Natural killer cell treated with Interleukin-12 subunit alpha and Interleukin-12 subunit beta and Interleukin-15 and Interleukin-18, amount 100 ng/mL, for 72 hours (primary cell): ENCODE results near the gene PCDH19. TPM values are rescaled to one million over a fixed set of nuclear protein-coding genes. Genes with fewer than 3 reads are reported as not detected.
"Not testable (repeated sequence)": the region's sequence is repeated elsewhere in the genome, so short reads cannot be mapped to it uniquely, and the experiment has no call there.

Experiments
- ATAC-seq, 2 donors: fragments of 150-1000 bp; cut with Tn5 transposase in 1 of 2; sonication (Bioruptor Pico), chemical (Tn5 transposase) in 1 of 2; 2 replicates each; pipeline ENCODE4 v1.10.0; 2021
- DNase-seq: peaks from one replicate; pipeline ENCODE4 v3.0.0; 2022; ENCODE audit warnings: low spot score
- H3K27ac Mint-ChIP-seq, 2 donors: 1 replicate in 1 of 2; 2 replicates in 1 of 2; pipeline ENCODE4 v1.8.0; 2022; ENCODE audit warnings: mixed read lengths in 2 of 2, mild to moderate bottlenecking in 1 of 2, moderate library complexity in 1 of 2
- H3K27me3 Mint-ChIP-seq, 2 donors: 1 replicate in 1 of 2; 2 replicates in 1 of 2; pipeline ENCODE4 v1.8.0; 2022; ENCODE audit warnings: mixed read lengths in 2 of 2
- H3K36me3 Mint-ChIP-seq: one replicate; pipeline ENCODE4 v1.8.0; 2022; ENCODE audit warnings: mixed read lengths
- H3K4me1 Mint-ChIP-seq, 2 donors: 1 replicate in 1 of 2; 2 replicates in 1 of 2; pipeline ENCODE4 v1.8.0; 2022; ENCODE audit warnings: low read depth in 2 of 2, mixed read lengths in 2 of 2, mild to moderate bottlenecking in 1 of 2
- H3K4me3 Mint-ChIP-seq: one replicate; pipeline ENCODE4 v1.8.0; 2022; ENCODE audit warnings: mixed read lengths
- H3K9me3 Mint-ChIP-seq: 2 replicates; pipeline ENCODE4 v1.8.0; 2022; ENCODE audit warnings: mixed read lengths
- total RNA-seq, 2 donors: library from RNA; stranded (reverse); gene quantifications; one replicate each; pipeline ENCODE4 v1.2.3, GENCODE V29; 2022

Gene PCDH19, protein sequence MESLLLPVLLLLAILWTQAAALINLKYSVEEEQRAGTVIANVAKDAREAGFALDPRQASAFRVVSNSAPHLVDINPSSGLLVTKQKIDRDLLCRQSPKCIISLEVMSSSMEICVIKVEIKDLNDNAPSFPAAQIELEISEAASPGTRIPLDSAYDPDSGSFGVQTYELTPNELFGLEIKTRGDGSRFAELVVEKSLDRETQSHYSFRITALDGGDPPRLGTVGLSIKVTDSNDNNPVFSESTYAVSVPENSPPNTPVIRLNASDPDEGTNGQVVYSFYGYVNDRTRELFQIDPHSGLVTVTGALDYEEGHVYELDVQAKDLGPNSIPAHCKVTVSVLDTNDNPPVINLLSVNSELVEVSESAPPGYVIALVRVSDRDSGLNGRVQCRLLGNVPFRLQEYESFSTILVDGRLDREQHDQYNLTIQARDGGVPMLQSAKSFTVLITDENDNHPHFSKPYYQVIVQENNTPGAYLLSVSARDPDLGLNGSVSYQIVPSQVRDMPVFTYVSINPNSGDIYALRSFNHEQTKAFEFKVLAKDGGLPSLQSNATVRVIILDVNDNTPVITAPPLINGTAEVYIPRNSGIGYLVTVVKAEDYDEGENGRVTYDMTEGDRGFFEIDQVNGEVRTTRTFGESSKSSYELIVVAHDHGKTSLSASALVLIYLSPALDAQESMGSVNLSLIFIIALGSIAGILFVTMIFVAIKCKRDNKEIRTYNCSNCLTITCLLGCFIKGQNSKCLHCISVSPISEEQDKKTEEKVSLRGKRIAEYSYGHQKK (N-terminal part only)
- total RNA-seq, result not detected

DNA sequence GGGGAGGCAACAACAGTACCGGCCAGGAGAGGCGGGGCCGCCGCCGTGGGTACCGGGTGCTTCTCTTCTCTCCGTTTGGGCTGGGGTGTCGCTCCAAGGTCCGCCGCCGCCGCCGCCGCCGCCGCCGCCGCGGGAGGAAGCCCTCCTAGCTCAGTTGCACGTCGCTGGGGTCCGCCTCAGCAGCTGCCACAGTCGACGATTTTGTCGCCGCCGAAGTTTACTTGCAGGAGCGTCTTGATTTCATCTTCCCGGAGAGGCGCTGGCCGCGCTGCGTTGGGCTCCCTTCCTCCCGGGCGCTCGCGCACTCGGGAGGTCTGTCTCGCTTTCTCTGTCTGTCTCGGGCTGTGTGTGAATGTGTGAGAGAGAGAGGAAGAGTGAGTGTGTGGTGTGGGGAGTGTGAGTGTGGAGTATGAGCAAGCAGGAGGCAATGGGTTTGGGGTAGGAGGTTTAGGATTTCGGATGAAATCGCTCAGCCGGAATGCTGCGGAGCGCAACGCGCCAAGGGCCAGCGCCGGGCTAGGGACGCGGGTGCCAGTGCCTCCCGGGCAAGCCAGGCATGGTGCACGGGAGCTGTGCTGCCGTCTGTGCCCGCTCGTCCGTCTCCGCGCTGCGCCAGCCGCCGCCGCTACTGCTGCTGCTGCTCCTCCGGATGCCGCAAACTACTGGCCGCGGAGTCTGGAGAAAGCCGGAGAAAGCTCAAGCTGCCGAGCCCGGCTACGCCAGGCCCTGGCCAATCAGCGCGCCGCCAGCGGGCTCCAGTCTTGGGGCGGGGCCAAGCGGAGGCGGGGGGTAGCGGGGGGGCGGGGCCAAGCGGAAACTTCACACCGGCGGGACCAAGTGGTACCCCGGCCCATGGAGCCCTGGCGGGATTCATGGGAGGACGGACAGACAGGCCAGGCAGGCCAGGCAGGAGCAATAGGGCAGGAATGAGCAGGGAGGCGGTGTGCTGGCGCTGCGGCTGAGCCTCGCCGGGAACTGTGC lies at the start of gene PCDH19:
PCDH19 (minus strand) TSS at position 664 of the 981 bp plus-strand sequence. CDS start 1,676 bp downstream, outside the sequence.
- no peak within 1 kb of the TSS for H3K27ac Mint-ChIP-seq
- DNase-seq (no peak), ATAC-seq (peak in 1 of 2 donors; percentile 40)
- no peaks in the 10 kb centered on the region for H3K9me3 Mint-ChIP-seq
- no peaks in the 10 kb centered on the region for H3K4me1 Mint-ChIP-seq
- peaks cover 37 to 44% of the 10 kb centered on the region in 2 donors for H3K27me3 Mint-ChIP-seq
- no peaks in the 10 kb centered on the region for H3K36me3 Mint-ChIP-seq
- H3K4me3 Mint-ChIP-seq, result no peak within 1 kb of the TSS

DNA sequence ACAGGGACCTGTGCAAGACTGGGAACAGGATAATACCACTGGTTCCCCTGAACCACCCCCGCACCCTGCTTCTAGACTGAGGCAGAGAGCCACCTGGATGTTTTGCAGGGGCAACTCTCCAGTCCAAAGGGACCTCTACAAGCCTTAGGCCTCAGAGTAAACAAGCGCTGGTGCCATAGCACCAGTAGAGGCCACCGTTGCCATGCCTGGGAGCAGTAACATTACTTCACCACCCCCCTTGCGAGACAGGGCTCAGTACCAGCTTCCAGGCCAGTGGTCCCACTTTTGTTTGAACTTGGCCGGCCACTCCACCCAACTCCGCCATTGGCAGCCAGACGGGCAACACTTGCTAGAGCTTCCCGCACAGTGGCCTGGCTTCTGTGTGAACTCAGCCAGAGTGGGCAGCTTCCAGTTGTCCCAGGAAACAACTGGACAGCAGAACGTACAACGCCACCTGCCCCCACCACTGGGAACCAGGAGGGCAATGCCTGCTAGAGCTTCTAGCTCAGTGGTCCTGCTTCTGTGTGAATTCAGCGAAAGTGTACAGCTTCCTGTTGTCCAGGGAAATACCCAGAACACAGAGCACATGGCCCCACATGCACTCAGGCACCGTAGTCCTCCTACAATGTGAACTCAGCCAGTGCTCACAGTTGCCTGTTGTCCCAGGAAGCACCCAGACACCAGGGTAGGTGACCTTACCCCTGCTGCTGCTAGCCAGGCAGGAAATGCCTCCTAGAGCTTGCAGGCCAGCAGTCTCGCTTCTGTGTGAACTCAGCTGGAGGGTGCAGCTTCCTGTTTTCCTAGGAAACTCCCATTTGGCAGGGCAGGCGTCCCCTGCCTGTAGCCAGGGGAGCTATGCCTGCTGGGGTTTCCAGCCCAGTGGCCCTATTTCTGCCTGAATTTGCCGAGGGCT lies 39.9 kb upstream of the PCDH19 start:
- DNase-seq (no peak), ATAC-seq (peak in 1 of 2 donors; percentile 11)
- Mint-ChIP-seq H3K9me3 (peaks cover 3% of the 10 kb centered on the region), H3K36me3 (no peaks in the 10 kb centered on the region), H3K27ac (no peak overlapping the region), H3K4me3 (no peak overlapping the region), H3K27me3 (peaks cover 0 to 17% of the 10 kb centered on the region in 2 donors), H3K4me1 (no peaks in the 10 kb centered on the region)

DNA sequence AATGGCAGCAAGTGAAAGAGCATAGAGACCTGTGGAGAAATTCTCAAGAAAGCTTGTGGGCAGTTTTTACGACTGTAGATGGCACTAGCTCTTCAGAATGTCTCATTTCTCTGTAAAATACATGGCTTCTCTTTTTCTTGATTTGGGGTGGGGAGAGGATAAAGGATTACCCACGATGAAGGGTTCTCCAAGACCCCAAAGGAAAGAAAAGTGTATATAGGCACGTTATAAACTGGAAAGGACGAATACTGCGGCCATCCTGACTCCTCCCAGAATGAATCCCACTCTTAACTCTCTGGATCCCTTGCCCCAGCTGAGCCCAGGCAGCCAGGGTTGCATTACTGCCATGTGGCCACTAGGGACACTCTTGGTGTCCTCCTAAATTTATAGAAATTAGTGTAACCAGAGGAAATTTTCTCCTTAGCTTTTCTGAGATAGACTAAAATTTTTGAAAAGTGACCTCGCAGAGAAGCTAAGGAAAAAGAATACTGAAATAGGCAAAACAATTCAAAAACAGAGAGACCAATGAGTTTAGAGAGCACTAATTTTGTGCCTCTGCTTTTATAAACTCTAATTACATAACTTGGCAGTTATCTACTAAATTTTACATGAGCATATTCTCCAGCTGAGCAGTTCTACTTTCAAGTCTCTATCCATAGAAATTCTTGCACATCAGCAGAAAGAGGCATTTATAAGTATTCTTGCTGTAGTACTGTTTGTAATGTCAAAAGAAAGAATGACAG lies 37.8 kb upstream of the PCDH19 start:
- Mint-ChIP-seq H3K36me3 (no peaks in the 10 kb centered on the region), H3K4me1 (no peaks in the 10 kb centered on the region), H3K9me3 (no peaks in the 10 kb centered on the region), H3K4me3 (no peak overlapping the region), H3K27me3 (peaks cover 0 to 16% of the 10 kb centered on the region in 2 donors), H3K27ac (no peak overlapping the region)
- ATAC-seq (no peak), DNase-seq (no peak)

DNA sequence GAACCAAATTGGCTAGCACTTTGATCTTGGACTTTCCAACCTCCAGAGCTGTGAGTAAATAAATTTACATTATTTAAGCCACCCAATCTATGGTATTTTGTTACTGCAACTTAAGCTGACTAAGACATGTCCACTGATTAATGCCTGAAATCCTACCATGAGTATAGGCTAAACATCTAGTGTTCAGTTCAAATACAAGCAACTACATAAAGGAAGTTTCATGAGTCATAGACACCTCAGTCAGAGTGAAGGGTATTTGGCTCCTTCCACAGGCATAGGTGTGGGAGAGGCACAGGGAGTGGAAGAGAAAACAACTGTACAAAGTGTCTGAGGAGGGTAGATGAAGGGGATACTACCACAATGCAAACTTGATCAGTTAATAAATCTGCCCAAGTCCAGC lies 35.5 kb upstream of the PCDH19 start:
- DNase-seq (no peak), ATAC-seq (no peak)
- no peaks in the 10 kb centered on the region for H3K36me3 Mint-ChIP-seq
- no peak overlapping the region for H3K4me3 Mint-ChIP-seq
- H3K9me3 Mint-ChIP-seq, result no peaks in the 10 kb centered on the region
- no peaks in the 10 kb centered on the region for H3K4me1 Mint-ChIP-seq
- H3K27ac Mint-ChIP-seq, result no peak overlapping the region
- H3K27me3 Mint-ChIP-seq, result peaks cover 0 to 12% of the 10 kb centered on the region in 2 donors

DNA sequence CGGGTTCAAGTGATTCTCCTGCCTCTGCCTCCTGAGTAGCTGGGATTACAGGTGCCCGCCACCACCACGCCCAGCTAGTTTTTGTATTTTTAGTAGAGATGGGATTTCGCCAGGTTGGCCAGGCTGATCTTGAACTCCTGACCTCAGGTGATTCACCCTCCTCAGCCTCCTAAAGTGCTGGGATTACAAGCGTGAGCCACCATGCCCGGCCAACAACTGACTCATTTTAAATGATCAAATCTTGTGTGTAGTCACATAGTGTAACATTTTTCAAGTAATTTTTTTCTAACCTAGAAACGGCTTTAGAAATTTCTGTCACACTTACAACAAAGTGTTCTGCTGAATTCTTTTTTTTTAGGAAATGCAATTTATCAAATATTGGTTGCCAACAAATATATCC lies 31.2 kb upstream of the PCDH19 start:
- not testable (repeated sequence) for H3K4me3 Mint-ChIP-seq, ATAC-seq, DNase-seq, H3K36me3 Mint-ChIP-seq, H3K4me1 Mint-ChIP-seq, H3K9me3 Mint-ChIP-seq, H3K27ac Mint-ChIP-seq
- H3K27me3 Mint-ChIP-seq, result peaks cover 0 to 14% of the 10 kb centered on the region in 2 donors

DNA sequence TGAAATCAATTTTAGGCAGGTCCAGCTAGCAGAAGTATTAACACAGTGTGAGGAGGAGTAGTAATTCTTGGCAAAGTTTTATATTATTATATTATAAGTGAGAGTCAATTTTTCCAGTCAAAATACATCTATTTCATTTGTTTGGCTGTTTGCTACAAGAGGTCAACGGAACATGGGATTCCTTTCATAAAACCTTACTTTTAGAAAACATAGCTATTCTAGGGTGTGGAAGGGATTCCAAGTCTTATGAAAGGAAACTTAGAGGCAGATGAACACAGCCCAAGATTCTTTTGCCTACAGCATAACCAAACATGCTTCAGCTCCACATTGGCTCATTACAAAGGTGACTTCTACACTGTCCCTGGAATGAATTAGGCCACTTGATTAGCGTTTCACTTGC lies 29.9 kb upstream of the PCDH19 start:
- H3K9me3 Mint-ChIP-seq, result no peaks in the 10 kb centered on the region
- no peaks in the 10 kb centered on the region for H3K36me3 Mint-ChIP-seq
- no peak overlapping the region for H3K27ac Mint-ChIP-seq
- no peak for ATAC-seq
- peaks cover 0 to 10% of the 10 kb centered on the region in 2 donors for H3K27me3 Mint-ChIP-seq
- no peak for DNase-seq
- H3K4me1 Mint-ChIP-seq, result no peaks in the 10 kb centered on the region
- no peak overlapping the region for H3K4me3 Mint-ChIP-seq

DNA sequence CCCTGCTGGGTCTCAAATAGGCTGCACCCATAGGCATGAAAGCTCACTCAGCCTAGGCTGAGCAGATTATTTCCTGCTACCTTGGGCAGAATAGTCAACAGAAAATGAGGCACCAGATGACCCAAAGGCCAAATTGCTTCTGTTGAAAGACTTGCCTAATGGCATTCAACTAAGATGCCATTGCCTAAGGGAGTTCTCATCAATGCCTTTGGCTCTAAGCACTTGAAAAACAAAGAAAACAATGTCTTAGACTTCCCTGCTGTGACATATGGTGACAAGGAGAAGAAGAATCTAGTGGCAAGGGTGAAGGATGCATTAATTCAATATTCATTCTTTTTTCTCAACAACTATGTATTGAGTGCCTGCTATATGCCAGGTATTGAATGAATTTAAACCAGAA lies 25.7 kb upstream of the PCDH19 start:
- no peak overlapping the region for H3K27ac Mint-ChIP-seq
- ATAC-seq, result no peak

DNA sequence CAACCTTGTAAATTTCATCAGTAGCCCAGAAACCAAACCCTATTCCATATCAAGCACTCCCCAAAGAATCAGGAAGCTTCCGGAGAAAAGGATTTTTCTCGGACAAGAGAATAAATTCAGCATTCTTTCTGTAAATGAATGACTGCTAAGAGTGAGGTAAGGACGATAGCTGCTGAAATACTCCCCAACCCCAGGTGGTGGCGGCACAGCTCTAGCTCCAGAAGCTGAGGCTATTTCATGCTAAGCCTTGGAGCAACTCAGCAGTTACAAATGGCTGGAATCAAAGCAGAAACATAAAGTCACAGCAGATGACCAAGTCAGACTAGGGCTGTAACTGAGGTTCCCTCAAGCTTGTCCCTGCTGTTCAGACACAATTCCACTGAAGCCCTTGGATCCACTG lies 13.9 kb upstream of the PCDH19 start:
- Mint-ChIP-seq H3K27me3 (peaks cover 6% of the 10 kb centered on the region in 2 donors), H3K27ac (no peak overlapping the region), H3K4me3 (no peak overlapping the region), H3K36me3 (no peaks in the 10 kb centered on the region), H3K9me3 (no peaks in the 10 kb centered on the region), H3K4me1 (no peaks in the 10 kb centered on the region)
- DNase-seq (no peak), ATAC-seq (no peak)

More for the DNA sequence above, 25.7 kb upstream of the PCDH19 start:
- no peaks in the 10 kb centered on the region for H3K4me1 Mint-ChIP-seq
- no peaks in the 10 kb centered on the region for H3K9me3 Mint-ChIP-seq
- peaks cover 0 to 12% of the 10 kb centered on the region in 2 donors for H3K27me3 Mint-ChIP-seq
- no peaks in the 10 kb centered on the region for H3K36me3 Mint-ChIP-seq
- DNase-seq, result no peak
- no peak overlapping the region for H3K4me3 Mint-ChIP-seq

DNA sequence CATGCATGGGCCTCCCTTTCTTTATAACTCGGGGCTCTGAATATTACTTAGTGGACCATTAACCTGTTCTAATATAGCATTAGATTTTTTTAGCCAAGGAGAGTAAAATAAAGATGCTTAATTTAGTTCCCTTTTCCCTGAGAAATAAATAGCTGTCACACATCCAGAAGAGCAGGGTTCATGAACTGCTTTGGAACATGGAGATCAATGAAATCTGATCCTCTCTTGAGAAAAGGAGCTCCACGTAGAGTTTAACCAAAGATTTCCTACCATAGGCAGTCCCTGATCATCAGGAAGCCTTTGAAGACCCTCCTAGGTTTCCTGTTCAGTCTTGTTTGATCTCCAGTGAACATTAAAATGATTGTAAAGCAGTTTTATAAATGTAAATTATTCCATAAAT lies 8.5 kb upstream of the PCDH19 start:
- Mint-ChIP-seq H3K27ac (no peak overlapping the region), H3K9me3 (no peaks in the 10 kb centered on the region), H3K27me3 (peaks cover 18 to 30% of the 10 kb centered on the region in 2 donors), H3K4me1 (no peaks in the 10 kb centered on the region), H3K36me3 (no peaks in the 10 kb centered on the region), H3K4me3 (no peak overlapping the region)
- no peak for ATAC-seq
- no peak for DNase-seq

DNA sequence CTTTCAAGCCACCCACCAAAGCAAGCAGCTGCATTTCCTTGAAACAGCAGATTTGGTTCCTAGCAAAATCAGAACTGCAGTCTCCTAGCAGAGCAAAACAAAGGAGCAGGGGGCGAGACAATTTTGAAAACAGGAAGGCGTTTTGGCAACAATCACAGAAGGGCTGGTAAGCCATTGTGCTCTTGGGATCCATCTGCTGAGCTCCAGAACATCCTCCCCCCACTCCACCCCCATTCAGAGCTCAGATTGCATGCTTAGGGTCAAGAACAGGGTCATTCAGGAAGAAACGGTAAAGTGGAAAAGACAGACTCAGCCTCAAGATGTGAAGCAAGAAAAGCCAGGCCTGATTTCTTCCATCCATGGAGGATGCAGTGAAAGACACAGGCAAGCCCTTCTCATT lies 7.6 kb upstream of the PCDH19 start:
- H3K4me3 Mint-ChIP-seq, result no peak overlapping the region
- no peaks in the 10 kb centered on the region for H3K4me1 Mint-ChIP-seq
- H3K27ac Mint-ChIP-seq, result no peak overlapping the region
- ATAC-seq, result no peak
- no peak for DNase-seq
- H3K27me3 Mint-ChIP-seq, result peaks cover 25 to 35% of the 10 kb centered on the region in 2 donors
- H3K36me3 Mint-ChIP-seq, result no peaks in the 10 kb centered on the region
- H3K9me3 Mint-ChIP-seq, result no peaks in the 10 kb centered on the region

DNA sequence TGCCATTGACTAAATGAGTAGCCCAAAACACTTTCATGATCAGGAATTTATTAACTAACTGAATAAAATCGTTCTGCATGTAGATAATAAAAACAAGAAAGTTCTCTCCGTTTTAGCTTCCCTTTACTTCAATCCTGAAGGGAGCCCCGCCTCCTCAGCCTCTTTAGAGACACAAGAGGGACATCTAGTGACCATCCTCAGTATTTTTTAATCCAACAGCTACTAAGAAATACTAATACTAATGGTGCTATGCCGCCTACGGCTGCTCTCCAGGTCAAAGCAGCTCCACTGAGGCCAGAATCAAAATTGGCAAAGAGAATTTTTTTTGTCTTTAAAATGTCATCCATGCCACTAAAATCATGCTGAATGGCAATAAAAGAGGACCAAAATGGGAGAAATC lies 3.2 kb upstream of the PCDH19 start:
- no peak overlapping the region for H3K27ac Mint-ChIP-seq
- ATAC-seq (no peak), DNase-seq (no peak)
- H3K27me3 Mint-ChIP-seq, result peaks cover 27 to 44% of the 10 kb centered on the region in 2 donors
- no peaks in the 10 kb centered on the region for H3K4me1 Mint-ChIP-seq
- no peaks in the 10 kb centered on the region for H3K9me3 Mint-ChIP-seq
- no peaks in the 10 kb centered on the region for H3K36me3 Mint-ChIP-seq
- H3K4me3 Mint-ChIP-seq, result no peak overlapping the region
